Effector memory CD8-positive, alpha-beta T cell (primary cell): Measurements from ENCODE around the gene RWDD4.

Experiments used
- ATAC-seq: fragments of 150-1000 bp; cut with Tn5 transposase; replicated peaks from 2 replicates; pipeline ENCODE4 v1.10.0; 2021; ENCODE audit warnings: mild to moderate bottlenecking, moderate library complexity
- DNase-seq, 3 experiments: peaks; one replicate each; pipeline ENCODE4 v3.0.0; 2021
- H3K27ac Mint-ChIP-seq, 2 donors: one replicate each; pipeline ENCODE4 v1.8.0; 2022; ENCODE audit warnings: mild to moderate bottlenecking in 2 of 2, mixed read lengths in 2 of 2, moderate library complexity in 2 of 2
- H3K27me3 Mint-ChIP-seq, 2 donors: one replicate each; pipeline ENCODE4 v1.8.0; 2022; ENCODE audit warnings: mixed read lengths in 2 of 2
- H3K36me3 Mint-ChIP-seq: one replicate; pipeline ENCODE4 v1.8.0; 2022; ENCODE audit warnings: mild to moderate bottlenecking, moderate library complexity, mixed read lengths; ENCODE audit not compliant: insufficient read depth
- H3K4me1 Mint-ChIP-seq, 2 donors: one replicate each; pipeline ENCODE4 v1.8.0; 2022; ENCODE audit warnings: low read depth in 2 of 2, mixed read lengths in 2 of 2
- H3K4me3 Mint-ChIP-seq, 2 donors: one replicate each; pipeline ENCODE4 v1.8.0; 2022; ENCODE audit warnings: mild to moderate bottlenecking in 2 of 2, mixed read lengths in 2 of 2, moderate library complexity in 2 of 2
- H3K9me3 Mint-ChIP-seq, 2 donors: one replicate each; pipeline ENCODE4 v1.8.0; 2022; ENCODE audit warnings: mixed read lengths in 2 of 2

RWDD4 gene

DNA sequence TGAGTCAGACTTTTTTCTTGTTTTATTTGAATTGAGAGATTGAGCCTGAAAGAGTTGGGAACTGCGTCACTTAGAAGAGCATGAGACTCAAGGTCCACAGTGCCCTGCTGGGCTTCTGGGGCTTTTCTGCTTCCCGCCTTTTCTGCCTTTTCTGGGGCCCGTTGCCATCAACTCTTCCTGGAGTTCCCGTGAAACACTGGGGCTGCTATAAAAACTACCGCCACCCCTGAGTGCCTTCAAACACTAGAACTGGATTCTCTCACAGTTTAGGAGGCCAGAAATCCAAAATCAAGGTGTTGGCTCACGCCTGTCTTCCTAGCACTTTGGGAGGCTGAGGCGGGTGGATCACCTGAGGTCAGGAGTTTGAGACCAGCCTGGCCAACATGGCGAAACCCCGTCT, 49.8 kb downstream of the RWDD4 start:
- no peaks in the 10 kb centered on the region for H3K36me3 Mint-ChIP-seq

DNA sequence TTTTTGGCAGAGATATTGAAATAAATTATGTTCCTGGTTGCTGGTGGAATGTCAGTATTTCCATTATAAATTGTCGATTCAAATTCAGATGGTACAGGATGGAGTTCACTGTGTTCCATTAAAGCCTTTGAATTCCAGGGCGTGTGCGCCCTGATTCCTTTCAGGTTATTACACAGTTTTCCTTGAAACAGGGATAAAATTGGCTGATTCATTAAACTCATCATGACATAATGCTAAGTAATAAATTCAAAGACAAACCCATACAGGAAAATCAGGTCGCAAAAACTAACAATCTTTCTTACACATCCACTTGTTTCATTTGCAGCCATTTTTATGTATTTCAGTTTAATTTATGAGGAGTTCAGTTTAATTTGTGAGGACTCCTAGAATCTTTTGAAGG, 51.1 kb downstream of the RWDD4 start:
- H3K36me3 Mint-ChIP-seq = no peaks in the 10 kb centered on the region
- no peak for ATAC-seq
- no peak overlapping the region for H3K27ac Mint-ChIP-seq
- H3K4me3 Mint-ChIP-seq = no peak overlapping the region
- peaks cover 24 to 39% of the 10 kb centered on the region in 2 donors for H3K27me3 Mint-ChIP-seq
- H3K4me1 Mint-ChIP-seq = peaks cover 0 to 4% of the 10 kb centered on the region in 2 donors
- no peaks in the 10 kb centered on the region for H3K9me3 Mint-ChIP-seq
- no peak for DNase-seq

More for the DNA sequence above, 49.8 kb downstream of the RWDD4 start:
- no peak overlapping the region for H3K4me3 Mint-ChIP-seq
- DNase-seq (no peak), ATAC-seq (no peak)
- H3K27me3 Mint-ChIP-seq = peaks cover 25 to 43% of the 10 kb centered on the region in 2 donors
- H3K9me3 Mint-ChIP-seq = no peaks in the 10 kb centered on the region
- H3K4me1 Mint-ChIP-seq = peaks cover 0 to 4% of the 10 kb centered on the region in 2 donors
- H3K27ac Mint-ChIP-seq = no peak overlapping the region

DNA sequence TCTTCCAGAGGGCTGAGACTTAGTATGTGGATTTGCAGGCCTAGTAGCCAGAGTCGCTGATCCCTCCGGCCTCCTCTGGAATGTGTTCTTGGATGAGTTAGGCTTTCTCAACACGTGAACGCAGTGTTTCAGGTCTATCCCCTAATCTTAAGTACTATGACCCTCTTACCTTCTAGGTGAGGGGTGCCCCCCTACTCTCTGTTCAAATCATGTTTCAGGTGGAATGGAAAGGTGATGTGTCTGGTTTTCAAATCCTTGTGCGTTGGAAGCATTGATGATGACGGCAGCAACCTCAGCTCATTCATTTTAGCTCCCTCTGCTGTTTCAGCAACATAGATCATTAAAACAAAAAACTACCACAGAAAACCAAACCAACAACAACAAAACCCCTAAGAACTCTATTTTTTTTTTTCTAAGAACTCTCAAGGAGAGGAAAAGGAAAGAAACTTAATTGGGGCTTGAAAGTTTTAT, 56.4 kb downstream of the RWDD4 start:
- H3K4me1 Mint-ChIP-seq = no peaks in the 10 kb centered on the region
- peaks cover 14 to 17% of the 10 kb centered on the region in 2 donors for H3K27me3 Mint-ChIP-seq
- no peak overlapping the region for H3K27ac Mint-ChIP-seq
- no peaks in the 10 kb centered on the region for H3K9me3 Mint-ChIP-seq
- no peaks in the 10 kb centered on the region for H3K36me3 Mint-ChIP-seq
- no peak for ATAC-seq
- no peak overlapping the region for H3K4me3 Mint-ChIP-seq
- DNase-seq = no peak

DNA sequence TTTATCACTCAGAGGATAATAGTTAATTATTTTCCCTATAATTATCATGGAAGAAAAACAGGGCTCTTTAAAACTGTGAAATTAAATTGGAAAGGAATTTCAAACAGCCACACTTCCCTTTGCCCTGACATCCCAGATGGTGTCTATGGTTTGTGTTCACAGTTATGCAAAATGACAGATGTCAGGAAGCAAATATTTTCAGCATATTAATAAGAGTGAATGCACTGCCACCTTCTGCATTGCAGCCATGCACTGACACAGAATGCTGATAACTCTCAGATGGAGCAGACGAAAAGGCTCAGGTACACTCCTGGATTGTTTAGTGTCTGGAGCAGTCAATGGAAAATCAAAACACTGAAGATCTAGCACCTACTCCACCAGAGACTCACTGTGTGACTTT, 57.6 kb downstream of the RWDD4 start:
- no peak overlapping the region for H3K4me3 Mint-ChIP-seq
- H3K4me1 Mint-ChIP-seq = no peaks in the 10 kb centered on the region
- no peaks in the 10 kb centered on the region for H3K36me3 Mint-ChIP-seq
- H3K9me3 Mint-ChIP-seq = no peaks in the 10 kb centered on the region
- H3K27ac Mint-ChIP-seq = no peak overlapping the region
- ATAC-seq (no peak), DNase-seq (no peak)
- H3K27me3 Mint-ChIP-seq = peaks cover 2 to 5% of the 10 kb centered on the region in 2 donors

DNA sequence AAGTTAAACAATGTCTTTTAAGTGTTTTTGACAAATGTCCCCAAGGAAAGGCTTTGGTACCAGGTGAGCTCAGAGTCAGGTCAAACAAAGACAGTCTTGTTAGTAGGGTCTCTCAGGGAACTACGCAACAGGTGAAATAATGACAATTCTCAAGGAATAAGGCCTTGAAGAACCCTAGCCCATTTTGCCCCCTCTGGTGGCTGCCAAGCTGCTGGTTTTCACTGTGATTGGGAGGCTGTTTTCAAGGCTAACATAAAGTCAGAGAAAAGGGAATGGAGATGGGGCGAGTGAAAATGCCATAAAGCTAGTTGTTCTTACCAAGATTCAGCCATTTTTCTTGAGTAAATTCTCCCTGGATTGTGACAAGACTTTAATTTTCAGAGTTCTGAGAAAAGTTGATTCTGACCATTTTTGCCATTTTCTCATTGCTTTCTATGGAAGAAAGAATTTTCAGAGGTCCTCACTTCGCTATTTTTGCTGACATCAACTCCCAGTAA, 58.7 kb downstream of the RWDD4 start:
- H3K4me3 Mint-ChIP-seq = no peak overlapping the region
- ATAC-seq (no peak), DNase-seq (no peak)
- no peaks in the 10 kb centered on the region for H3K9me3 Mint-ChIP-seq
- H3K4me1 Mint-ChIP-seq = no peaks in the 10 kb centered on the region
- H3K36me3 Mint-ChIP-seq = no peaks in the 10 kb centered on the region
- no peak overlapping the region for H3K27ac Mint-ChIP-seq
- H3K27me3 Mint-ChIP-seq = peaks cover 0 to under 1% of the 10 kb centered on the region in 2 donors

DNA sequence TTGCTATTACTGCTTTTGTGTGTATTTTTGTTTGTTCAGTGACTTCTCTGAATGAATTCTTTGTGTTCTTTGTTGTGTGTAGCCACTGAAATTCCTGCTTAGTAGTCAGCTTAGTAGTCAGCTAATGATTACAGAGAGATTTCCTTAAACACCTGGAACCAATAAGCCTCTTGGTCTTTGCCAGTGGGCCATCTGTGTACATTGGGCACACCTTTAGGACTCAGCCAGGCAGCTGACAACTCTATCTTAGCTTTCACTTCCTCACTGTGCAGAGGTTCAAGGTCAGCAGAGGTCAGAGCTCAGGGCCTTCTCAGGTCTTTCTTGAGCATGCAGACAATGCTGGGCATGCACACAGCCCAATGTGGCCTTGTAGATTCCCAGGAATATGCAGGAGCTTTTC, 59.3 kb downstream of the RWDD4 start:
- ATAC-seq = no peak
- no peaks in the 10 kb centered on the region for H3K4me1 Mint-ChIP-seq
- H3K36me3 Mint-ChIP-seq = no peaks in the 10 kb centered on the region
- no peaks in the 10 kb centered on the region for H3K9me3 Mint-ChIP-seq
- H3K27ac Mint-ChIP-seq = no peak overlapping the region
- H3K4me3 Mint-ChIP-seq = no peak overlapping the region
- no peaks in the 10 kb centered on the region for H3K27me3 Mint-ChIP-seq
- no peak for DNase-seq

DNA sequence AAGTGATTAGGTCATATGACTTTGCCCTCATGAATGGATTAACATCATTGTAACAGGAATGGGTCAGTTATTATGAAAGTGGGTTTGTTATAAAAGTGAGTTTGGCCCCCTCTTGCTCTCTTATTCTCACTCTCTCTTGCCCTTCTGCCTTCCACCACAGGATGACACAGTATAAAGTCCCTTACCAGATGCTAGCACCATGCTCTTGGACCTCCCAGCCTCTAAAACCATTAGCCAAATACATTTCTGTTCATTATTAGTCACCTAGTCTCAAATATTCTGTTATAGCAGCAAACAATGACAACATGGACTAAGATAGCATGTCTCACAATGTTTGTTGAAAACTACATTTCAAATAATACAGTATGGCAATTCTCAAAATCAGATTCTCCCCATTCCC, 59.7 kb downstream of the RWDD4 start:
- DNase-seq (no peak), ATAC-seq (no peak)
- H3K27me3 Mint-ChIP-seq = no peaks in the 10 kb centered on the region
- H3K9me3 Mint-ChIP-seq = no peaks in the 10 kb centered on the region
- no peaks in the 10 kb centered on the region for H3K4me1 Mint-ChIP-seq
- no peaks in the 10 kb centered on the region for H3K36me3 Mint-ChIP-seq
- no peak overlapping the region for H3K27ac Mint-ChIP-seq
- H3K4me3 Mint-ChIP-seq = no peak overlapping the region

DNA sequence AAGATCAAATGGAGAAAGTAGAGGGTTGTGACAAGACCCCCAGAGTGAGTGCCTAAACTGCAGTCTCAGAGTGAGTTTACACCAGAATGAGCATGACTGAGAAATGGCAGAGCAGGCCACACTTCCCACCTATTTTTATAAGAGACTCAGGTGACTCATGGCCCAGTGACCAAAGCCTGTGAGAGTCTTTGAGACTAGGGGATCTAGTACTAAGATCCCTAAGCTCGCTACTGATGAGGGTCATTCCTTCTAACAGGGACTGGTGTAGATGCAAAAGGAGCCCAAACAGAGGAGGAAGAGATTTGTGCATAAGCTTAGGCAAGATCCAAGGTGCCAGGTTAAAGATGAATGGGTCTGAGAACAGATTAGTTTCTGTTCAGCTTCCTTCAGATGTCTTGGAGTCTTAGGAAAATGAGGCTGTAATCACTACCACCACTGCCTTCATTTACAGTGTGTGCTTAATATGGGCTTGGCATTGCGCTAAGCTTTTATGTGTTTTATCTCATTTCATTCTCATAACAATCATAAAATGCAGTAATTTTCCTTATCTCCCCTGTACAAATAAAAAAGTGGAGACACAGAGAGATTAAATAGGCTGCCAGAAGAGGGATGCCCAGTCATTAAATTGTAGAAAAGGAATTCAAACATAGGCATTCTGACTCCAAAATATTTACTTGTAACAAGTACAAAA, 62.8 kb downstream of the RWDD4 start:
- no peak overlapping the region for H3K27ac Mint-ChIP-seq
- no peak overlapping the region for H3K4me3 Mint-ChIP-seq
- DNase-seq = no peak
- peaks cover 7 to 16% of the 10 kb centered on the region in 2 donors for H3K27me3 Mint-ChIP-seq
- no peak for ATAC-seq
- H3K9me3 Mint-ChIP-seq = no peaks in the 10 kb centered on the region
- no peaks in the 10 kb centered on the region for H3K4me1 Mint-ChIP-seq
- H3K36me3 Mint-ChIP-seq = no peaks in the 10 kb centered on the region

DNA sequence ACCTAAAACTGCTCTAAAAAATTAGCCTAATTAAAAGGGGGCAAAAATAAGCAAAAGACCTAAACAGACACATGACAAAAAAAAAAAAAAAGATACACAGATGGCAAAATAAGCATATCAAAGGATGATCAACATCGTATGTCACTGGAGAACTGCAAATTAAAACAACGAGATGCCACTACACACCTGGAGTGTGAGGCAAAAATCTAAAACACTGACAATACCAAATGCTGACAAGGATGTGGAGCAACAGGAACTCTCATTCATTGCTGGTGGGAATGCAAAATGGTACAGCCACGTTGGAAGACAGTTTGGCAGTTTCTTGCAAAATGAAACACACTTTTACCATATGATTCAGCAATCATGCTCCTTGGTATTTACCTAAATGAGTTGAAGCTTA, 64.2 kb downstream of the RWDD4 start:
- Mint-ChIP-seq H3K27me3 (peaks cover 9 to 20% of the 10 kb centered on the region in 2 donors), H3K4me1 (no peaks in the 10 kb centered on the region), H3K27ac (no peak overlapping the region), H3K9me3 (no peaks in the 10 kb centered on the region), H3K4me3 (no peak overlapping the region), H3K36me3 (no peaks in the 10 kb centered on the region)
- DNase-seq = no peak
- no peak for ATAC-seq

DNA sequence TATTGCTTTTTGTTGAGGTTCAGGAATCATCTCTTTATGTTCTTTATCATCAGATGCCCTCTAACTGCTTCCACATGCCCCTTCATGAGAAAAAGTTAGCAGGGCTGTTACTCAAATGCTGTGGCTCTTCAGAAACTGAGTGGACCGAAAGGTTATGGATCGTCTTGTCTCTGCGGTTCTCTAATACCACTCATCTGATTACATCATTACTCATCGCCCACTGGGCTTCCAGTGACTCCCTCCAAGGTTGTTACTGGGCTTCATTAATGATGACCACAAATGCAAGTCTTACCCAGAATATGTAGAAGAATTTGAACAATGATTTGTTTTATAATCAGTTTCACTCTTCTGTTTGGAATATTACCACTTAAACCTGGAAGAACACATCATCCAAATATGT, 67.7 kb downstream of the RWDD4 start:
- H3K27ac Mint-ChIP-seq = no peak overlapping the region
- no peak overlapping the region for H3K4me3 Mint-ChIP-seq
- DNase-seq (no peak), ATAC-seq (no peak)
- H3K36me3 Mint-ChIP-seq = no peaks in the 10 kb centered on the region
- H3K4me1 Mint-ChIP-seq = no peaks in the 10 kb centered on the region
- H3K9me3 Mint-ChIP-seq = no peaks in the 10 kb centered on the region
- H3K27me3 Mint-ChIP-seq = peaks cover 12 to 23% of the 10 kb centered on the region in 2 donors
